ENCODE data around the gene TBPL1.

Gene TBPL1

DNA sequence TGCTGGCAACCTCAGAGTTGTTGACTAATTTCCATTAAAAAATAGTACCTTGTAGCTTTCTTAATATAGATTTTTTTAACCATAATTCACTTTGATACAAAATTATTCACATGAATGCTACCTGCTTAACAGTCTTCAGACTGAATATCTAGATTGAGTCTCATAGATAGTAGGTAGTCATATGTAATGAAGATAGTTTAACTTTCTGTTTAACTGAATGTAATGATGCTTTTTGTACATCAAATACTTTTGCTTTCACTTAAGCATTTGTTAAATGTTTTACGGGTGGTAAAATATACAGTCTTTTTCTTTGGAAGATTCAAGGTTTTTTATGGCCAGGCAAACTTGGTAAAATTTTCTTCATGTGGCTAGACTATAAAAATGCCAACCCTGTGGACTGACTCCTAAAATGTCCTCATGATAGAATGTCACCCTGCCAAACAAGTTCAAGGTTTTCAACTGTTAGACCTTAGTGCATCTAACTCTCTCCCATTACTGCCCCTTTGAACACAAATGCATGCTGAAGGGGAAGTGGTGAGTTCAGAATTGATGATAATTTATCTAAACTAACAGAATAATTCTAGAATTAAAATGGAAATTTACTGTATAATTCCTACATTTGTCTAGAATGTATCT lies 16.4 kb downstream of the TBPL1 start:
- H3K4me3 ChIP-seq (ENCODE audit: low read depth, low read length): no peak overlapping the region
- TF ChIP-seq, protein P1, sequence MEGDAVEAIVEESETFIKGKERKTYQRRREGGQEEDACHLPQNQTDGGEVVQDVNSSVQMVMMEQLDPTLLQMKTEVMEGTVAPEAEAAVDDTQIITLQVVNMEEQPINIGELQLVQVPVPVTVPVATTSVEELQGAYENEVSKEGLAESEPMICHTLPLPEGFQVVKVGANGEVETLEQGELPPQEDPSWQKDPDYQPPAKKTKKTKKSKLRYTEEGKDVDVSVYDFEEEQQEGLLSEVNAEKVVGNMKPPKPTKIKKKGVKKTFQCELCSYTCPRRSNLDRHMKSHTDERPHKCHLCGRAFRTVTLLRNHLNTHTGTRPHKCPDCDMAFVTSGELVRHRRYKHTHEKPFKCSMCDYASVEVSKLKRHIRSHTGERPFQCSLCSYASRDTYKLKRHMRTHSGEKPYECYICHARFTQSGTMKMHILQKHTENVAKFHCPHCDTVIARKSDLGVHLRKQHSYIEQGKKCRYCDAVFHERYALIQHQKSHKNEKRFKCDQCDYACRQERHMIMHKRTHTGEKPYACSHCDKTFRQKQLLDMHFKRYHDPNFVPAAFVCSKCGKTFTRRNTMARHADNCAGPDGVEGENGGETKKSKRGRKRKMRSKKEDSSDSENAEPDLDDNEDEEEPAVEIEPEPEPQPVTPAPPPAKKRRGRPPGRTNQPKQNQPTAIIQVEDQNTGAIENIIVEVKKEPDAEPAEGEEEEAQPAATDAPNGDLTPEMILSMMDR (IDR thresholded peaks at IDR 0.05; ENCODE audit: low read depth, low read length): no peak

DNA sequence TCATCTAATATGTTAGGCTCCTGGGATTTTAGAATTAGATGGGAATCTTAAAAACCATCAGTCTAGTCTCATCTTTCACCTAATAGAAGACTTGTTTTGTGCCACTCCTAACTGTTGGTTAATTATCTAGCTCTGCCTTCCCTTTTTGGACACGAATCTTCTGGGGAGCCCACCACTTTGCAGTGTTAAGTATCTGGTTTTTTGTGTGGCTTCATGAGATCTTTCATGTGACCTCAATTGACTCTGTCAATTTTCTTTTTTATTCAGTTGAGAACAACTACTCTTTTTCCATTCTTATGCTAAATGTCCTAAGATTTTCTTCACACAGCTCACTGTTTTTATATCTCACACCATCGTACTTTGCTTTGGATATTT lies 16.9 kb downstream of the TBPL1 start:
- H3K4me3 ChIP-seq (ENCODE audit: low read depth, low read length): no peak overlapping the region
- TF ChIP-seq, protein P1 (IDR thresholded peaks at IDR 0.05; ENCODE audit: low read depth, low read length): no peak

DNA sequence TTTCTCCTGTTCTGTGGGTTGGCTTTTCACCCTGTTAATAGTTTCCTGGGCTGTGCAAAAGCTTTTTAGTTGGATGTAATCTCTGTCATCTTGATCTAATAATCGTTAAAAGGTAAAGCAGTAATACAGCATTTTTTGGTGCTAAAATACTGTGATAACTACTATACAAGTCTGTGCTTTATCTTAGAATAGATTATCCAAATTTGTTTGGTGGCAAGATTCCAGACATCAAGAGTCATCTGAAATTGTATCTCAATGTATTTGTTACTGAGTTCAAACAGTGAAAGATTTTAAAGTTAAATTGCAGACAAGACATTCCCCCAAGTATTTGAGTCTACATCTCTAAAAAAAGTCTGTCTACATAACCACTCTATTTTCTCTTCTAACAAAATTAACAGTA lies 18.8 kb downstream of the TBPL1 start:
- H3K4me3 ChIP-seq (ENCODE audit: low read depth, low read length): no peak overlapping the region
- TF ChIP-seq, protein P1 (IDR thresholded peaks at IDR 0.05; ENCODE audit: low read depth, low read length): no peak

DNA sequence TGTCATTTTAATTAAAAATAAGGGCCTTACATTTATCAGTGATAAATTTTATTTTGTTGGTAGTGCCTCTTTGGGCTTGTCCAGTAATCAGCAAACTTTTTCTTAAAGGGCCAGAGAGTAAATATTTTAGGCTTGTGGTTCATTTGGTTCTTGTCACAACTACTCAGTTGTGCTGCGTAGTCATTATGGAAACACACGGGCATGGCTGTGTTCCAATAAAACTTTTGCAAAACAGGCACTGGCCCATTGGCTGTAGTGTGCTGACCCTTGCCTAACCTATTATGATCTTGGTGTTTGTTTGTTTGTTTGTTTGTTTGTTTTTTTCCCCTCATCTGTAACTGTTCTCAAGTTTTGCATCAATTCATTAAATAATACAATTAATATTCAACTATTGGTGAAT lies 19.4 kb downstream of the TBPL1 start:
- no peak overlapping the region for H3K4me3 ChIP-seq (ENCODE audit: low read depth, low read length)
- TF ChIP-seq, protein P1 (IDR thresholded peaks at IDR 0.05; ENCODE audit: low read depth, low read length): no peak

DNA sequence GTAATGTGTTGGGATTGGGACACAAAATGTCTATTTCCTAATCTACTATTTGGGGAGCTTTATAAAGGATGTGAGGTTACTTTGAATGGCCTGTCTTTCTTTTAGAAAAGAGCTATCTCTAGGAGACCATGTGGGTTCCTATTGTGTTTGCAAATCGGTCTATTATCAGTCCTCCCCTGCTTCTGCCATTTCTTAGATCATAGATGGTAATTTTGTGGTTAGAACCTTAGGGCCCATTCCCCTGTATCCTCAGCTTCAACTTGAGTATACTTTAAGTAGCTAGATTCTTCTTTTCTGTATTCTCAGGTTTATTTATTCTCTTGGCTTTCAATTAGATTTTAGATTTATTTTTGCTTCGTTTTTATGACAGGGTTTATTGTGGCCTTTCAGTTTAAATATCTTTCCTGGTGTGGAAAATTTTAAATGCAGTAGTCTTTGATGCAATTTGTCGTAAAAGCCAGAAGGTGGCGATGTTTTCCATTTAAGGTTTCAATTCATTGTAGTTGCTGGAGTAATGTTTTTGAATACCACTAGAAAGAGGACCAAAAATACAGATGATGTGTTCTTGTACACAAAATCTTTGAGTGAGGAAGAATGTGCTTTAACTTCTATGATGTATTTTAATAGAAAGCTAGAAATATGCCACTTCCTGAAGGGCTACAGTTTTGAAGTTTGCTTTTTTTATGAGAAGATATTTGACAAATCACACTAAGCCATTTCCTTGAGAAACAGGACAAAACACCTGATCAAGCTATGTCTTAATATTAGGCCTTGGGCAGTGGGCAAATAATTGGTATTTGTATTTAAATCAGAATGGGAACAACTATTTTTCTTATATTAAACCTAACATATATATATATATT lies 20.3 kb downstream of the TBPL1 start:
- TF ChIP-seq, protein P1 (IDR thresholded peaks at IDR 0.05; ENCODE audit: low read depth, low read length): no peak; the same call in 1 of the 2 replicates
- H3K4me3 ChIP-seq (ENCODE audit: low read depth, low read length): no peak overlapping the region

DNA sequence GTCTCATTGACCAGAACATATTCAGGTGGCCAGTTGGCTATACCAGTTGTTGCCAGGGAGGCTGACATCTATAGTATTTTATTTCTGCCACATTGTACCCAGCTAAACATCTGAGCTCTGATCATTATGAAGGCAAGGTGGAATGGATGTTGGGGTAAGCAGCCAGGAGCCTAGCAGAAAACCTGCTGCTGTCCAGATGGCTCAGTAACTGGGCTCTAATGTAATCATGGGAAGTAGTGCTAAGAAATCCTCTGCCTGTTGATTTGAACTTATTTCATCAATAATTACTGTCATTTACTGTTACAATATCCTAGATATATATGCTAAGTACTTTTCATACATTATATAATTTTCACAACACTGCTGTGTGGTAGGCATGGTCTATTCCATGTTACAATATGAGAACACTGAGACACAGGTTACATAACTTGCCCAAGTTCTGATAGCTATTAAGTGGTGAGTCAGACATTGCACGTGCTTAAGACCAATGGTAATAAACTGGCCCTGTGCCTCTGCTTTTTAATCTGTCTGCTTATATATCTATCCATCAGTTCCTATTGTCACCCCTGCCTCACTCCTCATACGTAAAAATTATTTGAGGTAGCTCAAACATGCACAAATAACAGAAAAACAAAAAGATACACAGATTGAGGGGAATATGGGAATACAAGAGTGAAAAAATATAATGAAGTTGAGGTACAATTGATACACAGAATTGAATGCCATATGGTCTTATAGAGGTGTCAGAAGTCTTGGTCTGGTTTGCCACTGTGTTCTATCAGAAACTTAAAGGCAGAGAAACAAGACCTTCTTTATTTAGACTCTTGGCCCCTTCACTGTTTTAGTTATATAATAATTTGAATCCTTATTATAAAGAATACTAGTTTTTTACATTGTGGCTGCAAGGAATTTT lies 25.2 kb downstream of the TBPL1 start:
- no peak overlapping the region for H3K4me3 ChIP-seq (ENCODE audit: low read depth, low read length)
- TF ChIP-seq, protein P1 (IDR thresholded peaks at IDR 0.05; ENCODE audit: low read depth, low read length): no peak

All from WI38 (cell line).